K562 (cell line): ENCODE data around the gene LDLRAD1. TPM values are rescaled to one million over a fixed set of nuclear protein-coding genes. Genes with fewer than 3 reads are reported as not detected.

Experiments
- EP400 ChIP-seq: fragments of 450-650 bp; IDR thresholded peaks from 2 replicates; pipeline ENCODE4 v1.6.1; 2017; ENCODE audit warnings: antibody characterized with exemption, mild to moderate bottlenecking, moderate library complexity
- ETV6 ChIP-seq, 3 experiments: fragments of 150-350 bp in 1 of 3; sonication (generic) in 1 of 3; formaldehyde crosslinking in 1 of 3; IDR thresholded peaks; 2 replicates each; pipeline versions ENCODE4 v1.6.1 to v1.8.0; 2014 to 2022; ENCODE audit warnings: borderline replicate concordance in 2 of 3, low read depth in 2 of 3, antibody characterized with exemption in 1 of 3, low read length in 1 of 3, mild to moderate bottlenecking in 1 of 3, missing genetic modification reagents in 1 of 3
- HDAC3 ChIP-seq: fragments of 450-650 bp; IDR thresholded peaks from 2 replicates; pipeline ENCODE4 v1.6.1; 2018; ENCODE audit warnings: borderline replicate concordance, mild to moderate bottlenecking, moderate library complexity; ENCODE audit not compliant: partially characterized antibody
- IRF2 ChIP-seq: sonication (generic); formaldehyde crosslinking; IDR thresholded peaks from 2 replicates; pipeline ENCODE4 v1.8.1; 2022; ENCODE audit warnings: mild to moderate bottlenecking, missing genetic modification reagents
- MTA3 ChIP-seq: fragments of 450-650 bp; formaldehyde crosslinking; IDR thresholded peaks from 2 replicates; pipeline ENCODE4 v1.6.1; 2017; ENCODE audit warnings: mild to moderate bottlenecking, borderline replicate concordance
- POLR2B ChIP-seq: fragments of 450-650 bp; IDR thresholded peaks from 2 replicates; pipeline ENCODE4 v1.6.1; 2018; ENCODE audit warnings: low read depth; ENCODE audit not compliant: partially characterized antibody
- SIX5 ChIP-seq, 2 experiments: IDR thresholded peaks; 2 replicates each; pipeline ENCODE4 v1.6.1; 2011; ENCODE audit warnings: low read length in 2 of 2, borderline replicate concordance in 1 of 2, low read depth in 1 of 2, mild to moderate bottlenecking in 1 of 2, moderate library complexity in 1 of 2; ENCODE audit not compliant: insufficient read depth in 1 of 2
- SRF ChIP-seq, 2 experiments: fragments of 250-450, 450-650 bp in 1 of 2; sonication (Bioruptor Pico) in 1 of 2; sonication (generic) in 1 of 2; formaldehyde crosslinking; IDR thresholded peaks; 2 replicates each; pipeline versions ENCODE4 v1.5.0 to v1.5.1; 2020 to 2022; ENCODE audit warnings: mild to moderate bottlenecking in 1 of 2, missing genetic modification reagents in 1 of 2
- STAT5B ChIP-seq: fragments of 250-450 bp; sonication (Bioruptor Pico); IDR thresholded peaks from 2 replicates; pipeline ENCODE4 v1.8.0; 2021; ENCODE audit warnings: mild to moderate bottlenecking, inconsistent platforms
- ZC3H4 ChIP-seq: sonication (generic); formaldehyde crosslinking; IDR thresholded peaks from 2 replicates; pipeline ENCODE4 v1.9.0; 2021; ENCODE audit warnings: missing genetic modification reagents, borderline replicate concordance
- ZFPM2 ChIP-seq: fragments of 250-450 bp; sonication (Bioruptor Pico); IDR thresholded peaks from 2 replicates; pipeline ENCODE4 v1.5.1; 2022; ENCODE audit warnings: mild to moderate bottlenecking
- ZNF133 ChIP-seq: fragments of 250-450 bp; sonication (Bioruptor Pico); IDR thresholded peaks from 2 replicates; pipeline ENCODE4 v1.4.0; 2020; ENCODE audit warnings: mild to moderate bottlenecking
- ZNF24 ChIP-seq: fragments of 450-650 bp; IDR thresholded peaks from 2 replicates; pipeline ENCODE4 v1.6.1; 2016
- ZNF41 ChIP-seq: fragments of 250-450 bp; sonication (Bioruptor Pico); conservative IDR thresholded peaks from 2 replicates; pipeline ENCODE4 v1.4.0; 2020; ENCODE audit warnings: mild to moderate bottlenecking
- ZNF507 ChIP-seq: conservative IDR thresholded peaks from 2 replicates; pipeline ENCODE4 v1.6.1; 2017; ENCODE audit warnings: missing genetic modification characterization, missing compliant biosample characterization
- ZNF766 ChIP-seq: fragments of 200-800 bp; sonication (Bioruptor generic); conservative IDR thresholded peaks from 2 replicates; pipeline ENCODE4 v1.6.1; 2016; ENCODE audit warnings: missing genetic modification characterization, missing compliant biosample characterization
- polyA plus RNA-seq, 8 experiments: library from polyadenylated mRNA; depleted of rRNA in 4 of 8; stranded (reverse) in 5 of 8; unstranded in 3 of 8; fragments of >200 nt; fragmentation: Nextera tagmentation in 2 of 8; fragmentation: Illumina TruSeq in 1 of 8; extraction: Ambion mirVana in 2 of 8; extraction: Trizol in 1 of 8; gene quantifications; 2 replicates each; pipeline versions ENCODE4 v1.2.1 to v1.2.3, GENCODE V29; 2011 to 2014; ENCODE audit warnings: inconsistent platforms in 1 of 8, missing spikeins in 1 of 8
- total RNA-seq, 7 experiments: library from RNA; depleted of rRNA in 6 of 7; stranded (reverse); fragments of >200 nt in 6 of 7; fragmentation: Illumina TruSeq in 2 of 7; extraction: Trizol in 2 of 7; gene quantifications; 2 replicates each; pipeline versions ENCODE4 v1.2.1 to v1.2.3, GENCODE V29; 2011 to 2021; ENCODE audit warnings: low replicate concordance in 1 of 7
- TF ChIP-seq, protein P1 (sequence below): fragments of 450-650 bp; IDR thresholded peaks from 2 replicates; pipeline ENCODE4 v1.6.1; 2016; ENCODE audit warnings: low read depth, mild to moderate bottlenecking, moderate library complexity
- TF ChIP-seq, protein P2 (sequence below): sonication (generic); formaldehyde crosslinking; IDR thresholded peaks from 2 replicates; pipeline ENCODE4 v1.8.1; 2023; ENCODE audit warnings: mild to moderate bottlenecking, missing genetic modification reagents
- TF ChIP-seq, protein P3 (sequence below): fragments of 450-650 bp; IDR thresholded peaks from 2 replicates; pipeline ENCODE4 v1.6.1; 2016; ENCODE audit warnings: mild to moderate bottlenecking
- TF ChIP-seq, protein P4 (sequence below), 2 experiments: fragments of 450-650 bp; conservative IDR thresholded peaks; 2 replicates each; pipeline ENCODE4 v1.6.1; 2017; ENCODE audit warnings: mild to moderate bottlenecking in 2 of 2, moderate library complexity in 2 of 2

The LDLRAD1 gene
- total and polyA plus RNA-seq, 9 of the 15 experiments (the other 6 are each of a cell fraction or from before 2014, with no cell fraction given), result not detected

DNA sequence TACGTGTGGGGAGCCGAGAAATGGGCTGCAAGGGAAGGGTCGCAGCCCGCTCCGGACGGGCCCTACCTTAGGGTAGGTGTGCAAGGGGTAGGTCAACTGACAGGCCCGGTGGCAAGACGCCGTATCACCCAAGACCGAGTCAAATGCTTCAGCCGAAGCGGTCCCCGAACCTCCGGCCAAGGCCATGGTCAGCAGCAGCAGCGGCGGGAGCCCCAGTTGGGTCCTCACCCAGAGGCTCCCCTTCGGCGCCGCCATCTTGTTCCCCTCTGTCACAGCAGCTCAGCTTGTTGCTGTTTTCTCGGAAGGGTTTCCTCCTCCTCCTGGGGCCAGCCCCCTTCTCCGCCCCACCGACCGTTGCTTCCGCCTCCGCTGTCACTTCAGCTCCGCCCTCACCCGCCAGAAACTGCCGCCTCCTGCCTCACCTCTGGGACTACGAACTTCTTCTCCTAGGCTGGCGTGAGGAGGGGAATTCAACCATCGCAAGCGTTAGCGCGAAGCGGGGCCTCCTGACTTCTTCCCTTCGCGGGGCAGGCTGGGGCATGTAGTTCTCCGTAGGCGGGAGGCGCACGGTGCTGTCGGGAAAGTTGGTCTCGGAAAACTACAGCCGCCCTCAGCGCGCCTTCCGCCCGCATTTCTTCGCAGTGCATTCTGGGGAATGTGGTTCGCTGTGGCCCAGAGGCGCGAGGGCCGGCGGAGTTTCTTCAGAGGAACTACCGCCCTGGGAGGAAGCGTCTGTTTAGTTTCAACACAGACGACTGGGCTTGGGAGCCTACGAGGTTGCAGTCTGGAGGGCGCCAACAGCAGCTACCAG lies 35.2 kb upstream of the LDLRAD1 start, which contains the start of the genes TCEANC2 and TMEM59 (continued):
- TF ChIP-seq SIX5 (IDR thresholded peaks at IDR 0.05; ENCODE audit: borderline replicate concordance in 1 of 2, insufficient read depth in 1 of 2, low read depth in 1 of 2, low read length in 2 of 2) (peak; percentile 97), ZNF766 (CRISPR knock-in tag) (peak; percentile 97), ZFPM2 (CRISPR knock-in tag) (peak; percentile 69; the same call in 1 of the 2 replicates), ETV6 (IDR thresholded peaks at IDR 0.05; ENCODE audit: borderline replicate concordance in 1 of 2, low read depth in 2 of 2, low read length in 1 of 2) (no peak), ETV6 (CRISPR knock-in tag; IDR thresholded peaks at IDR 0.05; ENCODE audit: borderline replicate concordance) (no peak), STAT5B (CRISPR knock-in tag) (no peak), SRF (CRISPR knock-in tag; IDR thresholded peaks at IDR 0.05) (peak in 1 of 2 experiments; percentile 94; a peak in 1 of 4 replicates), EP400 (peak; percentile 85), ZNF133 (no peak), ZNF24 (peak; percentile 95), HDAC3 (peak; percentile 98), IRF2 (CRISPR knock-in tag) (no peak), ZNF41 (CRISPR knock-in tag) (no peak; the same call in 1 of the 2 replicates), ZC3H4 (CRISPR knock-in tag) (no peak), MTA3 (no peak; the same call in 1 of the 2 replicates), POLR2B (peak; percentile 60), ZNF507 (tag) (no peak)
- TF ChIP-seq, protein P1, sequence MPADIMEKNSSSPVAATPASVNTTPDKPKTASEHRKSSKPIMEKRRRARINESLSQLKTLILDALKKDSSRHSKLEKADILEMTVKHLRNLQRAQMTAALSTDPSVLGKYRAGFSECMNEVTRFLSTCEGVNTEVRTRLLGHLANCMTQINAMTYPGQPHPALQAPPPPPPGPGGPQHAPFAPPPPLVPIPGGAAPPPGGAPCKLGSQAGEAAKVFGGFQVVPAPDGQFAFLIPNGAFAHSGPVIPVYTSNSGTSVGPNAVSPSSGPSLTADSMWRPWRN, result no peak
- TF ChIP-seq, protein P2, sequence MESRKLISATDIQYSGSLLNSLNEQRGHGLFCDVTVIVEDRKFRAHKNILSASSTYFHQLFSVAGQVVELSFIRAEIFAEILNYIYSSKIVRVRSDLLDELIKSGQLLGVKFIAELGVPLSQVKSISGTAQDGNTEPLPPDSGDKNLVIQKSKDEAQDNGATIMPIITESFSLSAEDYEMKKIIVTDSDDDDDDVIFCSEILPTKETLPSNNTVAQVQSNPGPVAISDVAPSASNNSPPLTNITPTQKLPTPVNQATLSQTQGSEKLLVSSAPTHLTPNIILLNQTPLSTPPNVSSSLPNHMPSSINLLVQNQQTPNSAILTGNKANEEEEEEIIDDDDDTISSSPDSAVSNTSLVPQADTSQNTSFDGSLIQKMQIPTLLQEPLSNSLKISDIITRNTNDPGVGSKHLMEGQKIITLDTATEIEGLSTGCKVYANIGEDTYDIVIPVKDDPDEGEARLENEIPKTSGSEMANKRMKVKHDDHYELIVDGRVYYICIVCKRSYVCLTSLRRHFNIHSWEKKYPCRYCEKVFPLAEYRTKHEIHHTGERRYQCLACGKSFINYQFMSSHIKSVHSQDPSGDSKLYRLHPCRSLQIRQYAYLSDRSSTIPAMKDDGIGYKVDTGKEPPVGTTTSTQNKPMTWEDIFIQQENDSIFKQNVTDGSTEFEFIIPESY (CRISPR knock-in tag), result 0 out of 2 replicates have a peak, but pooled peaks have one; percentile 10
- TF ChIP-seq, protein P3, sequence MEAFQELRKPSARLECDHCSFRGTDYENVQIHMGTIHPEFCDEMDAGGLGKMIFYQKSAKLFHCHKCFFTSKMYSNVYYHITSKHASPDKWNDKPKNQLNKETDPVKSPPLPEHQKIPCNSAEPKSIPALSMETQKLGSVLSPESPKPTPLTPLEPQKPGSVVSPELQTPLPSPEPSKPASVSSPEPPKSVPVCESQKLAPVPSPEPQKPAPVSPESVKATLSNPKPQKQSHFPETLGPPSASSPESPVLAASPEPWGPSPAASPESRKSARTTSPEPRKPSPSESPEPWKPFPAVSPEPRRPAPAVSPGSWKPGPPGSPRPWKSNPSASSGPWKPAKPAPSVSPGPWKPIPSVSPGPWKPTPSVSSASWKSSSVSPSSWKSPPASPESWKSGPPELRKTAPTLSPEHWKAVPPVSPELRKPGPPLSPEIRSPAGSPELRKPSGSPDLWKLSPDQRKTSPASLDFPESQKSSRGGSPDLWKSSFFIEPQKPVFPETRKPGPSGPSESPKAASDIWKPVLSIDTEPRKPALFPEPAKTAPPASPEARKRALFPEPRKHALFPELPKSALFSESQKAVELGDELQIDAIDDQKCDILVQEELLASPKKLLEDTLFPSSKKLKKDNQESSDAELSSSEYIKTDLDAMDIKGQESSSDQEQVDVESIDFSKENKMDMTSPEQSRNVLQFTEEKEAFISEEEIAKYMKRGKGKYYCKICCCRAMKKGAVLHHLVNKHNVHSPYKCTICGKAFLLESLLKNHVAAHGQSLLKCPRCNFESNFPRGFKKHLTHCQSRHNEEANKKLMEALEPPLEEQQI, result no peak
- TF ChIP-seq, protein P4, sequence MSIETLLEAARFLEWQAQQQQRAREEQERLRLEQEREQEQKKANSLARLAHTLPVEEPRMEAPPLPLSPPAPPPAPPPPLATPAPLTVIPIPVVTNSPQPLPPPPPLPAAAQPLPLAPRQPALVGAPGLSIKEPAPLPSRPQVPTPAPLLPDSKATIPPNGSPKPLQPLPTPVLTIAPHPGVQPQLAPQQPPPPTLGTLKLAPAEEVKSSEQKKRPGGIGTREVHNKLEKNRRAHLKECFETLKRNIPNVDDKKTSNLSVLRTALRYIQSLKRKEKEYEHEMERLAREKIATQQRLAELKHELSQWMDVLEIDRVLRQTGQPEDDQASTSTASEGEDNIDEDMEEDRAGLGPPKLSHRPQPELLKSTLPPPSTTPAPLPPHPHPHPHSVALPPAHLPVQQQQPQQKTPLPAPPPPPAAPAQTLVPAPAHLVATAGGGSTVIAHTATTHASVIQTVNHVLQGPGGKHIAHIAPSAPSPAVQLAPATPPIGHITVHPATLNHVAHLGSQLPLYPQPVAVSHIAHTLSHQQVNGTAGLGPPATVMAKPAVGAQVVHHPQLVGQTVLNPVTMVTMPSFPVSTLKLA (conservative IDR thresholded peaks at IDR 0.05), result peak; percentile 89 to 95
